NCI-H2029 treated with DMSO at 0.1 percent for 48 hours (cell line): Measurements from ENCODE around the gene SLC25A25.

Source experiments
- DNase-seq: peaks from one replicate; lab custom pipeline; 2025; lab: John Stamatoyannopoulos, UW

SLC25A25 gene

GRCh38 chr9:128096616-128097536, 28.8 kb downstream of the SLC25A25 start:
- no peak for DNase-seq

- no peak for DNase-seq
Observed at GRCh38 chr9:128097543-128098296, 29.7 kb downstream of the SLC25A25 start.

GRCh38 chr9:128098297-128099230, 30.5 kb downstream of the SLC25A25 start:
- peak; percentile 96 for DNase-seq

- DNase-seq = no peak
Observed at GRCh38 chr9:128099231-128099931, 31.3 kb downstream of the SLC25A25 start.

- DNase-seq = no peak
Observed at GRCh38 chr9:128099932-128100491, 32.0 kb downstream of the SLC25A25 start.

GRCh38 chr9:128100581-128100980, 32.5 kb downstream of the SLC25A25 start:
- DNase-seq = no peak

GRCh38 chr9:128101231-128101661, 33.2 kb downstream of the SLC25A25 start:
- DNase-seq = no peak

GRCh38 chr9:128101690-128102089, 33.7 kb downstream of the SLC25A25 start:
- no peak for DNase-seq

- DNase-seq = no peak
Observed at GRCh38 chr9:128102196-128102595, 34.2 kb downstream of the SLC25A25 start.

GRCh38 chr9:128102861-128103588, 35.0 kb downstream of the SLC25A25 start:
- peak; percentile 63 for DNase-seq

- DNase-seq = peak; percentile 38
Observed at GRCh38 chr9:128103589-128103962, 35.5 kb downstream of the SLC25A25 start.

- DNase-seq = peak; percentile 79
Observed at GRCh38 chr9:128104171-128104618, 36.2 kb downstream of the SLC25A25 start.

- no peak for DNase-seq
Observed at GRCh38 chr9:128105538-128106175, 37.6 kb downstream of the SLC25A25 start.

GRCh38 chr9:128106181-128106939, 38.3 kb downstream of the SLC25A25 start:
- no peak for DNase-seq

GRCh38 chr9:128106940-128107467, 39.0 kb downstream of the SLC25A25 start:
- no peak for DNase-seq

GRCh38 chr9:128107468-128108268, 39.6 kb downstream of the SLC25A25 start:
- no peak for DNase-seq

- DNase-seq = no peak
Observed at GRCh38 chr9:128108269-128109049, 40.4 kb downstream of the SLC25A25 start.
